ENCODE measurements around the gene MAML2. TPM values are rescaled to one million over a fixed set of nuclear protein-coding genes. Genes with fewer than 3 reads are reported as not detected.

Gene MAML2
- total and polyA plus RNA-seq, 9 of the 15 experiments (the other 6 are each of a cell fraction or from before 2014, with no cell fraction given), result 0.79 to 6.8 (median 4.8) TPM

- peak; percentile 81 for TF ChIP-seq LEF1 (IDR thresholded peaks at IDR 0.05)
- no peak for TF ChIP-seq NFRKB (IDR thresholded peaks at IDR 0.05; ENCODE audit: low read depth)
- no peak for TF ChIP-seq ZNF318 (IDR thresholded peaks at IDR 0.05; ENCODE audit: borderline replicate concordance in 1 of 2, low read depth in 1 of 2)
- no peak for TF ChIP-seq TFAP4 (CRISPR knock-in tag; IDR thresholded peaks at IDR 0.05; ENCODE audit: borderline replicate concordance)
- peak; percentile 82 for TF ChIP-seq ZNF384 (IDR thresholded peaks at IDR 0.05; ENCODE audit: low read depth, low read length)
- TF ChIP-seq MAFK (IDR thresholded peaks at IDR 0.05; ENCODE audit: low read length), result no peak
- TF ChIP-seq ZNF311 (CRISPR knock-in tag; IDR thresholded peaks at IDR 0.05), result no peak
- TF ChIP-seq ZNF551 (CRISPR knock-in tag; IDR thresholded peaks at IDR 0.05), result no peak
- no peak for TF ChIP-seq ZC3H8 (IDR thresholded peaks at IDR 0.05)
- TF ChIP-seq ATF1 (CRISPR knock-in tag; IDR thresholded peaks at IDR 0.05), result no peak
- TF ChIP-seq ATF1 (tag; IDR thresholded peaks at IDR 0.05), result no peak
- TF ChIP-seq TCF7 (IDR thresholded peaks at IDR 0.05; ENCODE audit: borderline replicate concordance), result no peak
- no peak for TF ChIP-seq ZFP1 (CRISPR knock-in tag; IDR thresholded peaks at IDR 0.05)
- peak; percentile 86; the same call in 1 of the 2 replicates for TF ChIP-seq ZNF395 (CRISPR knock-in tag; IDR thresholded peaks at IDR 0.05)
- peak; percentile 44; the same call in 1 of the 2 replicates for TF ChIP-seq ZBTB2 (IDR thresholded peaks at IDR 0.05)
- peak; percentile 73 for TF ChIP-seq SMARCE1 (IDR thresholded peaks at IDR 0.05)
- no peak for TF ChIP-seq FUS (optimal IDR thresholded peaks at IDR 0.05; ENCODE audit: low read depth, low read length)
- no peak for TF ChIP-seq CHD2 (IDR thresholded peaks at IDR 0.05; ENCODE audit: low read depth, low read length)
- peak in 1 of 2 experiments; percentile 17; a peak in 1 of 4 replicates for TF ChIP-seq TRIM24 (IDR thresholded peaks at IDR 0.05)
These were observed 14.5 kb downstream of the MAML2 start (continued) for GRCh38 chr11:96328395-96329010.

Data from K562 (cell line).